ENCODE measurements around the gene ANAPC2. TPM values are rescaled to one million over a fixed set of nuclear protein-coding genes. Genes with fewer than 3 reads are reported as not detected.

ANAPC2 gene
- total RNA-seq, 4 donors from 2014 or later = 10.2 to 12.4 (median 10.8) TPM

GRCh38 chr9:137229903-137230704, 41.7 kb upstream of the ANAPC2 start:
- in situ Hi-C loops (cut with MboI; ENCODE audit: low sequenced_read_pairs in 4 of 4) = loop anchor here in 3 of 4 donors (10.0 kb wide), 2 partner anchors 105 to 115 kb away; partner anchors contain the start of gene DPP7 (in 2 of the 3)
- H3K27ac ChIP-seq = no peak overlapping the region
- no peak for TF ChIP-seq CTCF (IDR thresholded peaks at IDR 0.05 in 4 of 5, conservative IDR thresholded peaks at IDR 0.05 in 1 of 5)
- TF ChIP-seq POLR2A (IDR thresholded peaks at IDR 0.05) = no peak
- no peaks in the 10 kb centered on the region for H3K4me1 ChIP-seq
- no peak for ATAC-seq
- no peak for DNase-seq
- no peak overlapping the region for H3K4me3 ChIP-seq
- H3K27me3 ChIP-seq = peaks cover 28 to 55% (median 31%) of the 10 kb centered on the region in 3 donors
- no peaks in the 10 kb centered on the region for H3K36me3 ChIP-seq
- intact Hi-C loops (cut with DNase I; ENCODE audit: low total_unique reads) = loop anchor here (10.0 kb wide), 1 partner anchor 445 kb away; no protein-coding TSS in a partner anchor
- no peaks in the 10 kb centered on the region for H3K9me3 ChIP-seq

DNA sequence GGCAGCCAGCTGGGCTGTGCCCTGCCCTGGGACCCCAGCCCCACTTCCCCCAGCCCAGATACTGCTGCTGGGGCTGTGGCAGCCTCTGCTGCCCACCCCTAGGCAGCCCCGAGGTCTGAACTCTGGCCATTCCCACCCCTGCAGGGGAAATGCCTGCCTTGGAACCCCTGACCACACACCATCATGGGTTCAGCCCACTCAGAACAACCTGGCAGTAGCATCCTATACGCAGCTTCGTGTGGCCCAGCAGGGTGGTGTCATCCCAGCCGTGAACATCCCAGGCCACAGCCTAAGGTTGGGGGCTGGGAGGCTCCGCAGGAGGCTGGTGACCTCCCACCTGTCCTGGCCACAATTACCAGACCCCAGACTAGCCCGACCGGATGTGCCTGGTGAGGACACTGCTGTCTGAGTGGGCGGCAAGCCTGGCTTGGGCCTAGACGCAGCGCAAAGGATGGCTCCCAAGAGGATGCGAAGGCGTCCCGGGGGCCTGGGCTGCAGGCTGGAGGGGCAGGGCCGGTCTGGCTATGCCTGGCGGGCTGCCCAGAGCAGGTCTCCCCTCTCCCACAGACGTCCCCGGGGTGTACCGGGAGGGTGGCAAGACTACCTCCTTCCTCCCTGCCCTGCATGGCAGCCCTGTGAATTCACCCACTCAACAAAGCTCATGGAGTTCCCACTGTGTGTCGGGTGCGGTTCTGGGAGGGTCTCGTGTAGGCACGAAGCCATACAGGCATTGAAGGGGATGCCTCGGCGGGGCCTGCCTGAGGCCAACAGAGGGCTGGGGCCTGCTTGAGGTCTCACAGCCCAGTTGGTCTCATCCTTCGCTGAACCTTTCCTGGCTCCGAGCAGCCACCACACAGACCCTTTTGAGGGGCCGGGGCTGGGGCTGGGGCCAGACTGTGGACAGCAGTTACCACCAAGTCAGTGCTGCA, 40.9 kb upstream of the ANAPC2 start:
- H3K4me3 ChIP-seq = no peak overlapping the region
- TF ChIP-seq POLR2A (IDR thresholded peaks at IDR 0.05) = no peak
- no peak for TF ChIP-seq CTCF (IDR thresholded peaks at IDR 0.05 in 4 of 5, conservative IDR thresholded peaks at IDR 0.05 in 1 of 5)
- H3K27ac ChIP-seq = no peak overlapping the region
- intact Hi-C loops (cut with DNase I; ENCODE audit: low total_unique reads) (no loop called here), in situ Hi-C loops (cut with MboI; ENCODE audit: low sequenced_read_pairs in 4 of 4) (loop anchor here in 1 of 4 donors (10.0 kb wide), 1 partner anchor 104 kb away; no protein-coding TSS in a partner anchor)
- no peaks in the 10 kb centered on the region for H3K36me3 ChIP-seq
- peaks cover 3% of the 10 kb centered on the region in 2 donors for H3K4me1 ChIP-seq
- ATAC-seq = no peak
- no peaks in the 10 kb centered on the region for H3K9me3 ChIP-seq
- no peak for DNase-seq
- peaks cover 28 to 49% (median 31%) of the 10 kb centered on the region in 3 donors for H3K27me3 ChIP-seq

- Histone ChIP-seq H3K4me3 (no peak overlapping the region), H3K36me3 (no peaks in the 10 kb centered on the region), H3K27me3 (peaks cover 28 to 42% (median 31%) of the 10 kb centered on the region in 3 donors), H3K4me1 (peaks cover 7 to 8% of the 10 kb centered on the region in 2 donors), H3K27ac (no peak overlapping the region), H3K9me3 (no peaks in the 10 kb centered on the region)
- TF ChIP-seq POLR2A (IDR thresholded peaks at IDR 0.05) = no peak
- TF ChIP-seq CTCF (IDR thresholded peaks at IDR 0.05 in 4 of 5, conservative IDR thresholded peaks at IDR 0.05 in 1 of 5) = no peak
- intact Hi-C loops (cut with DNase I; ENCODE audit: low total_unique reads) = no loop called here
- DNase-seq = no peak
- in situ Hi-C loops (cut with MboI; ENCODE audit: low sequenced_read_pairs in 4 of 4) = loop anchor here in 1 of 4 donors (10.0 kb wide), 1 partner anchor 104 kb away; no protein-coding TSS in a partner anchor
- no peak for ATAC-seq
Measured at GRCh38 chr9:137228506-137228967, 40.2 kb upstream of the ANAPC2 start.

DNA sequence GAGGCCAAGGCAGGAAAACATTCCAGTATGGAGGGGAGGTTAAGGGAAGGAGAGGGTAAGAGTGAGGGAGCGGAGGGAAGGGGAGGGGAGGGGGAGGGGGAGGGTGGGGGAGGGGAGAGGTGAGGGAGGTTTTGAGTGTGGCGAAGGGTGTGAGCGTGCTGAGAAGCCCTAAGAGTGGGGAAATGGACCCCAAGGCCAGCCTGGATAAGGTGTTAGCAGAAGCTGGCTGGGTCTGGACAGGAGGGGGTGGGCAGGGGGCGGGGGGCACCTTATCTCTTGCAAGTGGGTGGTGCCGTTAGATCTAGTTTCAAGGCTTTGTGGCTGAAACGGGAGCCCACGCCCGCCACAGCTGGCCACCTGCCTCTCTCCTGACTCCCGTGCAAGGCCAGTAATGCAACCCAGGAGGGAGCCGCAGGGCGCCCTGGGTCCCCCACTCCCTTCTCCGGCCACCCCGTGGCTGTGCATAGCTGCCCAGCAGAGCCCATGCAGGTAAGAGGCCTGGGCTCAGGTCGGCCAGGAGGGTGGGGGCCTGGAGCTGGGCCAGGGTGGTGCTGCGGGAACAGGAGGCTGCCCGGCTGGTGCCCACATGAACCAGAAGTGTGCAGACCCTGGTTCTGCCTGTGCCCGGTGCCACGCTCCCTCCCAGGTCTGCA, 39.6 kb upstream of the ANAPC2 start:
- DNase-seq (no peak), ATAC-seq (no peak)
- peaks cover 28 to 37% (median 31%) of the 10 kb centered on the region in 3 donors for H3K27me3 ChIP-seq
- H3K9me3 ChIP-seq = no peaks in the 10 kb centered on the region
- H3K27ac ChIP-seq = no peak overlapping the region
- TF ChIP-seq CTCF (IDR thresholded peaks at IDR 0.05 in 4 of 5, conservative IDR thresholded peaks at IDR 0.05 in 1 of 5) = no peak
- no peak for TF ChIP-seq POLR2A (IDR thresholded peaks at IDR 0.05)
- intact Hi-C loops (cut with DNase I; ENCODE audit: low total_unique reads) (loop anchor here (2.0 kb wide), 1 partner anchor 109 kb away; no protein-coding TSS in a partner anchor), in situ Hi-C loops (cut with MboI; ENCODE audit: low sequenced_read_pairs in 4 of 4) (loop anchor here in 1 of 4 donors (10.0 kb wide), 1 partner anchor 103 kb away; no protein-coding TSS in a partner anchor)
- peaks cover 7 to 8% of the 10 kb centered on the region in 2 donors for H3K4me1 ChIP-seq
- no peak overlapping the region for H3K4me3 ChIP-seq
- H3K36me3 ChIP-seq = no peaks in the 10 kb centered on the region

All from gastrocnemius medialis (tissue), 4 donors.